T-helper 2 cell treated with Interferon-gamma antibody and Interleukin-4, amounts not matched to agents 5 μg/mL and 100 μg/mL, for 36 hours (primary cell): ENCODE data around the gene AOC3.
A peak's percentile ranks its signal among the peaks of the same experiment; 100 is the strongest.

Experiments
- DNase-seq: peaks from one replicate; pipeline ENCODE4 v3.0.0; 2021; ENCODE audit warnings: low spot score
- H3K27ac Mint-ChIP-seq: one replicate; pipeline ENCODE4 v1.8.0; 2021; ENCODE audit warnings: mild to moderate bottlenecking, mixed read lengths
- H3K27me3 Mint-ChIP-seq: one replicate; pipeline ENCODE4 v1.8.0; 2021; ENCODE audit warnings: low read depth, mixed read lengths
- H3K36me3 Mint-ChIP-seq: one replicate; pipeline ENCODE4 v1.8.0; 2021; ENCODE audit warnings: low read depth, mixed read lengths
- H3K4me1 Mint-ChIP-seq: one replicate; pipeline ENCODE4 v1.8.0; 2021; ENCODE audit warnings: low read depth, mixed read lengths
- H3K4me3 Mint-ChIP-seq: one replicate; pipeline ENCODE4 v1.8.0; 2022; ENCODE audit warnings: mild to moderate bottlenecking, moderate library complexity, mixed read lengths
- H3K9me3 Mint-ChIP-seq: one replicate; pipeline ENCODE4 v1.8.0; 2021; ENCODE audit warnings: mixed read lengths

AOC3 gene, protein sequence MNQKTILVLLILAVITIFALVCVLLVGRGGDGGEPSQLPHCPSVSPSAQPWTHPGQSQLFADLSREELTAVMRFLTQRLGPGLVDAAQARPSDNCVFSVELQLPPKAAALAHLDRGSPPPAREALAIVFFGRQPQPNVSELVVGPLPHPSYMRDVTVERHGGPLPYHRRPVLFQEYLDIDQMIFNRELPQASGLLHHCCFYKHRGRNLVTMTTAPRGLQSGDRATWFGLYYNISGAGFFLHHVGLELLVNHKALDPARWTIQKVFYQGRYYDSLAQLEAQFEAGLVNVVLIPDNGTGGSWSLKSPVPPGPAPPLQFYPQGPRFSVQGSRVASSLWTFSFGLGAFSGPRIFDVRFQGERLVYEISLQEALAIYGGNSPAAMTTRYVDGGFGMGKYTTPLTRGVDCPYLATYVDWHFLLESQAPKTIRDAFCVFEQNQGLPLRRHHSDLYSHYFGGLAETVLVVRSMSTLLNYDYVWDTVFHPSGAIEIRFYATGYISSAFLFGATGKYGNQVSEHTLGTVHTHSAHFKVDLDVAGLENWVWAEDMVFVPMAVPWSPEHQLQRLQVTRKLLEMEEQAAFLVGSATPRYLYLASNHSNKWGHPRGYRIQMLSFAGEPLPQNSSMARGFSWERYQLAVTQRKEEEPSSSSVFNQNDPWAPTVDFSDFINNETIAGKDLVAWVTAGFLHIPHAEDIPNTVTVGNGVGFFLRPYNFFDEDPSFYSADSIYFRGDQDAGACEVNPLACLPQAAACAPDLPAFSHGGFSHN

DNA sequence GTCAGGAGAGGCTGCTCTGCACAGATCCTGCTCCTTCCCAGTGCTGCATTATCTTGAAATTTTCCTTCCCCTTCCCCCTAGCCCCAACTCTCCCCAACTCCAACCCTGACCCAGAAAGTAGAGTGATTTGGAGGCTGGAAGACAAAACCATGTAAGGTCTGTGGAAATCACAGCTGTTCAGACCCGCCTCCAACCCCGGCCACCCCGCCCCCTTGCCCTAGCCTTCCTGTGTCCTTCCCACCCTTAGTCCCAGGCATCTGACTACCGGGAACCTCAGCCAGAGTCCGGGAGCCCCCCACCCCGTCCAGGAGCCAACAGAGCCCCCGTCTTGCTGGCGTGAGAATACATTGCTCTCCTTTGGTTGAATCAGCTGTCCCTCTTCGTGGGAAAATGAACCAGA lies at the start of gene AOC3:
Gene AOC3 (plus strand): TSS at position 246 of the 400 bp plus-strand sequence. CDS start 145 bp downstream, at position 391.
- DNase-seq: no peak
- Mint-ChIP-seq H3K36me3 (no peaks in the 10 kb centered on the region), H3K27ac (no peak within 1 kb of the TSS)

DNA sequence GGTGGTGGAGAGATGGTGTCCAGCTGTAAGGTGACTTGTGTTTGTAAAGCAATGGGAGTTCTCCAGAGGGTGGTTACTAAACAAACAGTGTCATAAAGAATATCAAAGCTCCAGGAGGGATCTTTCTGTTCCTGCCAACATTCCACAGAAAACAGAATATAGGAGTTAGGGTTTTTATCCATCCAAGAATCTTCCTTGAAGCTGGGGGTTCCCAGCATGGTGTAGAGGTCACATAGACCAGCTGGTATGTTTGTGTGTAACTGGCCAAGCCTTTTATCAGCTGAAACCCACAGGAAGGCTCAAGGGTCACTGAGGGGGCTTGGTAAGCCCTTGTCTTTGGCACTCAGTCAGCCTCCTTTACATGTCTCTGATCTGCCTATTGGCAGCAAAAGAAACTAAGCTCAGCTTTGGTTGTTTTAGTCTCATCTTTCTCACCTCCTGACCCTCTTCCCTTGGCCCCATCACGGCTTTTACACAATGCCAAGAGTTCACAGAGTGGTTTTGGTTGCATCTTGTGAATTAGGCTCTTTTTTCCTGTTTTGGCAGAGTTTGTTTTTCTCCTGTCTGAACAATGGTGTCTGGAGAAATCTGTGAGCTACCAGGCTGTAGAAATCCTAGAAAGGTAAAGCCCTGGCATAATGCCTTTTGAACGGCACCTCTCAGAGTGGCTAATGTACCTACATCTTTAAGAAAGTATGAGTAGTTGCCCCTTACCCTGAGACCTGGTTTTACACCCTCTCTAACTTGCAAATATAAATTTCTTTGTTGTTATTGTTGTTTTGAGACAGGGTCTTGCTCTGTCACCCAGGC lies 47.7 kb upstream of the AOC3 start:
- H3K4me1 Mint-ChIP-seq: peaks cover 5% of the 10 kb centered on the region
- no peak for DNase-seq
- H3K4me3 Mint-ChIP-seq: no peak overlapping the region
- peaks cover 4% of the 10 kb centered on the region for H3K9me3 Mint-ChIP-seq
- H3K27ac Mint-ChIP-seq: no peak overlapping the region
- H3K27me3 Mint-ChIP-seq: peaks cover 20% of the 10 kb centered on the region
- peaks cover under 1% of the 10 kb centered on the region for H3K36me3 Mint-ChIP-seq

More for the DNA sequence above, at the start of gene AOC3:
- Mint-ChIP-seq H3K27me3 (no peaks in the 10 kb centered on the region), H3K4me1 (peaks cover 4% of the 10 kb centered on the region), H3K9me3 (no peaks in the 10 kb centered on the region), H3K4me3 (no peak within 1 kb of the TSS)

DNA sequence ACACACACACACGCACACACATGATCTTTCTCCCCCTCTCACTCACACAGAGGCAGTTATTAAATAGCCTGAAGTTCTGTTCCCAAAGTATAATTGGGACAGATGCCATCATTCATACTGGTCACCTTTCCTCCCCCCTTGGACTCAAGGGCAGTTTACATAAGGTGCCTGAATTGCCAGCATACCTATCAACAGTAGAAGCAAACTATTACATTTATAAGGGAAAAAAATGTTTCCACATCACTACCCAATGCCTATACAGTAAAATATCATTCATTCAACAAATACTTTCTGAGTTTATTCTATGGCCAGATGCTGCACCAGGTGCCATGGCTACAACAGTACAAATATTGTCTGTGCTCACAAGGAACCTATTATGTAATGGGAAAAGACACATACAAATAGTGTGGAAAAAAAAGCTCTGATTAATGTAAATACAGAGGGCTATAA lies 46.1 kb upstream of the AOC3 start:
- no peaks in the 10 kb centered on the region for H3K9me3 Mint-ChIP-seq
- H3K4me3 Mint-ChIP-seq: no peak overlapping the region
- H3K27me3 Mint-ChIP-seq: peaks cover 18% of the 10 kb centered on the region
- H3K27ac Mint-ChIP-seq: no peak overlapping the region
- no peaks in the 10 kb centered on the region for H3K4me1 Mint-ChIP-seq
- DNase-seq: no peak
- peaks cover 4% of the 10 kb centered on the region for H3K36me3 Mint-ChIP-seq

DNA sequence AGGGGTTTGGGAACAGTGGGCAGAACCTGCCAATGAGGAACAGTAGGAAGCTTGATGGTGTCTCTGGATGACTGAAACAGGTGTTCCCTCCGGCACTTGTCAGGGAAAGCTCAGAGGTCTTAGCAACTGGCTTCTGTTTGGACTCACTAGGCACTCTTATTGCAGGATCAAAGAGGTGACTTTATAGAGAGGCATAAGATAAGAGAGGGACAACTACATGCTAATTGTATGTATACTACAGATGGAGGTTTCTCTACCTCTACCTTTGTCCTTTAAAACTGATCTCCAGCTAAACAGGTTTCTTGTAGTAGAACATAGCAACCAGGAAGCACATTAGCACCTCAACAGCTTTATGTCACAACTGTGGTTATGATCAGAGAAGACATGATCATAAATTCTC lies 44.8 kb upstream of the AOC3 start:
- Mint-ChIP-seq H3K4me1 (no peaks in the 10 kb centered on the region), H3K27ac (no peak overlapping the region), H3K36me3 (peaks cover 13% of the 10 kb centered on the region), H3K27me3 (peaks cover 11% of the 10 kb centered on the region), H3K9me3 (no peaks in the 10 kb centered on the region), H3K4me3 (no peak overlapping the region)
- DNase-seq: no peak

DNA sequence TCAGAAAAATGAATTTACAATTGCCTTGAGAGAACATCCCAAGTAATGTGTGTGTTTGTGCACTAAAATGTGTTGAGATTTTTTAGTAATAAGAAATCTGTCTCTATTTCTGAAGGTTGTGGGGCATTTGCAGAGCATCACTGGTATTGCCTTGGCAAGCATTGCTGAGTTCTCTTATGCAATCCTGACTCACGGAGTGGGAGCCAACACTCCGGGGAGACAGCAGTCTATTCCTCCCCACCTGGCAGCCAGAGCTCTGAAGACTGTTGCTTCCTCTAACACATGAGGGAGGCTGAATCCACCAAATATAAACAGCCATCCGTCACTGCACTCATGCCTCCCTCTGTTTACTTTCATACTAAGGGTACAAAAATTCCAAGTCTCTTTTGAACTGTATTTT lies 41.7 kb upstream of the AOC3 start:
- Mint-ChIP-seq H3K9me3 (no peaks in the 10 kb centered on the region), H3K4me3 (no peak overlapping the region), H3K4me1 (no peaks in the 10 kb centered on the region), H3K27ac (no peak overlapping the region), H3K36me3 (peaks cover 25% of the 10 kb centered on the region), H3K27me3 (peaks cover 2% of the 10 kb centered on the region)
- no peak for DNase-seq

DNA sequence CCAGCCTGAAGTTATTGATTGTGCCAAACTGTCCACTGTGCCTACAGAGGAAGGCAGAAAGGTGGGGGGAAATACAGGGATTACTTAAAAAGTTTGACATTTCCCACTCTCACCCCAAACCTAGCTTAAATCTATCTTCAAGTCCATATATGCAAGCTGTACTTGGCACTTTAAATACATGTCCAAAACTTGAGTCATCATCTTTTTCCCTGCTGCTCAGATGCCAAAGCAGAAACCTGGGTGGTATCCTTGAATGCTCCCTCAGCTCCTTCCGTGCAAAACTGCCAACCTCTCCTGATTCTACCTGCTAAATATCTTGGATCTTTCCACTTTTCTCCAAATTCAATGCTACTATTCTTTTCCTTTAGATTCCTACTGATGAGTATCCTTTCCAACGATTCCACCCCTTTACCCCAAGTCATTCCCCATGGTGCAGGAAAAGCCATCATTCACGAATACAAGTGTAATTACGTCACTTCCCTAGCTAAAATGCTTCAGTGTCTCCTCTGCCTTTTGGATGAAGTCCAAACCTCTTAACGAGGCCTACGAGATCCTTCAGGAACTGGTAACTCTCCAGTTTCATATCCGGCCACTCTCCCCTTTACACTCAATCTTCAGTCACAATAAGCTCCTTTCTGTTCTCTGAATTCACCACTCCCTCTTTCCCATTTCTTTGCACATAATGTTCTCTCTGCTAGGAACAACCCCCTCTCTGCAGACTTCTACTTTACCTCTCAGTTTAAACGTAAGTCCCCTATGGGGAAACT lies 36.2 kb upstream of the AOC3 start:
- H3K27ac Mint-ChIP-seq: no peak overlapping the region
- peaks cover 63% of the 10 kb centered on the region for H3K36me3 Mint-ChIP-seq

DNA sequence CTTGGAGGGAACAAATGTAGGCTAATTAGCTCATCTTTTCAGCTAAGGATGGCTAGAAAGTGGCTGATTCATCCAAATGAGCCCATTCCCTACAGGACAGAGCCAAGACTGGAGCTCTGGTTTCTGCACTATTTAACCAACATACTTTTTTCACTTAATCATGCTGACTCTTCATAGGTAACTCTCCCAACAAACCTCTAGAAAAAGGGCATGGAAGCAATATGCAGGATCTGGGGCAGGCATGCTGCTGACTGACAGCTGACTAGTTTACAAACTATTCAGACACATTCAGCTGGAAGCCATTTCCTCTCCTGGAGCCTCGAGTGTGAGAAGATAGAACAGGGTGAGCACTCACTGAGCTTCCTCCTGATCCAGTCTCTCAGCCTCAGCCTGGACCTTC lies 33.1 kb upstream of the AOC3 start:
- no peak overlapping the region for H3K27ac Mint-ChIP-seq
- peaks cover 62% of the 10 kb centered on the region for H3K36me3 Mint-ChIP-seq
- H3K4me1 Mint-ChIP-seq: peaks cover 5% of the 10 kb centered on the region
- no peak overlapping the region for H3K4me3 Mint-ChIP-seq
- DNase-seq: no peak
- H3K27me3 Mint-ChIP-seq: no peaks in the 10 kb centered on the region
- H3K9me3 Mint-ChIP-seq: no peaks in the 10 kb centered on the region

More for the DNA sequence above, 36.2 kb upstream of the AOC3 start:
- H3K27me3 Mint-ChIP-seq: no peaks in the 10 kb centered on the region
- no peak overlapping the region for H3K4me3 Mint-ChIP-seq
- DNase-seq: no peak
- H3K9me3 Mint-ChIP-seq: no peaks in the 10 kb centered on the region
- H3K4me1 Mint-ChIP-seq: no peaks in the 10 kb centered on the region

DNA sequence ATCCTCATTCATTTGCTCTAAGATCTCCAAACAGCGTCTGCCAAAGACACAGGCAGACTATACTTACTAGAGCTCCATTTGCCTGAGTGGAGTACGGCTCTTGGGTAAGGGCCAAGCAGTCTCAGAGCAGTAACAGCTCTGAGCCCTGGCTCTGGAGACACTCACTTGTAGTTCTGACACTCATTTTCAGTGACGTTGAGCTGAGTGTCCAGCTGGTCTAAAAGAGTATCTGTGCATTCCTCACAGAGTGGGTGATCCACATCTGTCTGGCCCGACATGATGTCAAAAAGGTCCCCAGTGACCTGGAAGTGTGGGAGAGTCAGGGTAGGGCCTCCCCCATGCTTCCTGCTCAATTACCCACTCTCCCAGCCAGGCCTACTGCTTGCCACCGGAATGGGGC lies 32.6 kb upstream of the AOC3 start:
- H3K27ac Mint-ChIP-seq: no peak overlapping the region
- H3K36me3 Mint-ChIP-seq: peaks cover 62% of the 10 kb centered on the region
- no peak overlapping the region for H3K4me3 Mint-ChIP-seq

DNA sequence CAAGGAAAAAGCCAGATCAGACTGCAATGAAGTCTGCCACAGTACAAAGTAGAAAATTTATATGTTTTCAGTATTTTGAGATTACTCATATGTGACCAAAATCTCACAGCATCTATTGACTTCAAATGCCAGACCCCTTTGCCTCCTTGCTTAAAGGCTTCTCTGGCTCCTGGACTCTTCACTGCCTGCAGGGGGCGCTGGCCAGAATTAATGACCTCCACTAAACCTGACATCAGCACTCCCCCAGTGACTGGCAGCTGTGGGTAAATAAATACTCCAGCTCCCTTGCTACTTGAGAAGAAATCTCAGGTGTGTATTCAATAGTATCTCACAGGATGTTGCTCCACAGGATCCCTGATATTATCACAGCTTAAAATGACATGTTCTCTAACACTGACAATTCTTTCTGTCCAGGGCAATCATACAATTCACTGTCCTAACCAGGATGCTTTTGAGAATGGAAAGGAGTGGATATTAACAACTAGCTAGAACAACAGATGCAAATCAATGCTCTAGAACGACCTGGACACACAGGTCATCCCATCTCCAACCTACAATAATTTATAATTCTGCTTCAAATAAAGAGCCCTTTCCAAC lies 31.0 kb upstream of the AOC3 start:
- H3K9me3 Mint-ChIP-seq: no peaks in the 10 kb centered on the region
- H3K27ac Mint-ChIP-seq: no peak overlapping the region
- no peaks in the 10 kb centered on the region for H3K27me3 Mint-ChIP-seq
- peak; percentile 60 for DNase-seq
- H3K4me3 Mint-ChIP-seq: no peak overlapping the region
- H3K36me3 Mint-ChIP-seq: peaks cover 52% of the 10 kb centered on the region
- H3K4me1 Mint-ChIP-seq: peaks cover 12% of the 10 kb centered on the region

More for the DNA sequence above, 32.6 kb upstream of the AOC3 start:
- no peaks in the 10 kb centered on the region for H3K9me3 Mint-ChIP-seq
- no peak for DNase-seq
- H3K4me1 Mint-ChIP-seq: peaks cover 7% of the 10 kb centered on the region
- no peaks in the 10 kb centered on the region for H3K27me3 Mint-ChIP-seq

DNA sequence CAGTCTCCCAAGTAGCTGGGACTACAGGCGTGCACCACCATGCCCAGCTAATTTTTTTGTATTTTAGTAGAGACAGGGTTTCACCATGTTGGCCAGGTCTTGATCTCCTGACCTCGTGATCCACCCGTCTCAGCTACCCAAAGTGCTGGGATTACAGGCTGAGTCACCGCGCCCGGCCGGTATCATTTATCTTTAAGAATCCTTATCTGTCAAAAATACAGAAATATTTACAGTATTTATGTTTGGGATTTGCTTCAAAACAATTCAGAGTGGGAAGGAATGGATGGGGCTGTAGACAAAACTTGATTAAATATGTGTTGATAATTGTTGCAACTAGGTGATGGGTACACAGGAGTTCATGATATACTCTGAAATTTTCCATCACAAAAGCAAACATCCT lies 29.8 kb upstream of the AOC3 start:
- no peak for DNase-seq
- Mint-ChIP-seq H3K9me3 (no peaks in the 10 kb centered on the region), H3K27ac (no peak overlapping the region), H3K27me3 (no peaks in the 10 kb centered on the region), H3K4me3 (no peak overlapping the region), H3K4me1 (peaks cover 12% of the 10 kb centered on the region), H3K36me3 (peaks cover 42% of the 10 kb centered on the region)

DNA sequence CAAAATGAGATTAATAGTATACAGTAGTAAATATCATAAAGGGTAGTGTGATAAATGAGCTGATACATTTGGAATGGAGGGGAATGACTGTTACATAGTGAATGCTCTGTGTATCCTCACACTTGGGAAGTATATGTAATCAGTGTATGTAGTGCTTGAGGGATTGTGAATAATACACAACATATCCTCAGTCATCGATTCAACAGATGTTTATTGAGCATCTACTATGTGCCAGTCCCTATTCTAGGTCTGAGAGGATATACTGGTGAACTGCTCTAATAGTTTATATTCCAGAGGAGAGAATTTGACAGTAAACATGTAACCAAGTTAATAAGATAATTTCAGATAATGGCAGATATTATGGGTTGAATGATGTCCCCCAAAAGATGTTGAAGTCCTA lies 23.5 kb upstream of the AOC3 start:
- Mint-ChIP-seq H3K9me3 (no peaks in the 10 kb centered on the region), H3K4me3 (no peak overlapping the region), H3K27ac (no peak overlapping the region), H3K36me3 (peaks cover 3% of the 10 kb centered on the region), H3K4me1 (peaks cover 15% of the 10 kb centered on the region), H3K27me3 (peaks cover 22% of the 10 kb centered on the region)
- DNase-seq: no peak

DNA sequence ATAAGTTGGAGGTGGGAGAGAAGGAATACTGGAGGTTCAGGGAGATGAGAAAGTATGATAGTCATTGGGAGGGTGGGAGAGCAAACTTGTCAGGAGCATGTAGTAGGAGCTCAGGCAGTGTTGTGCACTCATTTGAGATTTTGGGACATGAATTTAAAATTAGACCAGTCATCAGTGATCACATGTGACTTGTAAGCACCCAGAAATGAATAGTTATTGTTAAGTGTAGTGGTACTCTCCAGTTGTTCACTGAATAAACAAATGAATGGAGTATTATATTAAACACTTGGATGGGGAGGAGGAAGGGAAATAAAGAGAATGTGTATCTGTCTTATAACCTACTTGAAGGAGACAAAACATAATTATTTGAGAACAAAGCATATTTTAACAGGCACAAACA lies 20.0 kb upstream of the AOC3 start:
- H3K4me1 Mint-ChIP-seq: peaks cover 14% of the 10 kb centered on the region
- peak overlapping the region; percentile 28 for H3K4me3 Mint-ChIP-seq
- no peak overlapping the region for H3K27ac Mint-ChIP-seq
- no peaks in the 10 kb centered on the region for H3K9me3 Mint-ChIP-seq
- peaks cover 12% of the 10 kb centered on the region for H3K36me3 Mint-ChIP-seq
- no peak for DNase-seq
- peaks cover 22% of the 10 kb centered on the region for H3K27me3 Mint-ChIP-seq
